Measurements from ENCODE around the gene PARD6G. TPM values are rescaled to one million over a fixed set of nuclear protein-coding genes. Genes with fewer than 3 reads are reported as not detected.
"Not testable (repeated sequence)": the region's sequence is repeated elsewhere in the genome, so short reads cannot be mapped to it uniquely, and the experiment has no call there.

The PARD6G gene
- total RNA-seq, result 10 to 100 TPM in 2 of 8 experiments, 1 to 10 TPM in 6; 2.3 to 13.7 (median 7.2) TPM

- Histone ChIP-seq H3K4me1 (replicated peaks in 1 of 2) (peaks cover 0 to 4% of the 10 kb centered on the region in 2 donors), H3K27ac (peak within 1 kb of the TSS in 1 of 2 donors; percentile 27), H3K4me3 (peak within 1 kb of the TSS; percentile 69 to 84 (median 82))
- in situ Hi-C loops (cut with MboI; ENCODE audit: low pct_unique_long_range_greater_than_20kb in 2 of 9, low sequenced_read_pairs in 9 of 9, unreplicated experiment in 9 of 9), result no loop called here
- WGBS, 10 experiments, result 0% methylated on average over 5 of the region's 60 CpGs; no CpG with 5 or more reads in 9 of the 10 experiments
- peak; percentile 70 to 86 (median 84) for ATAC-seq (replicated peaks in 6 of 8)
These were observed at the start of gene PARD6G for GRCh38 chr18:80247393-80247841. Gene PARD6G, minus strand, starts transcription at chr18:80247514. Its CDS starts 166 bp downstream, at chr18:80247348.

- Histone ChIP-seq H3K27ac (peak overlapping the region in 1 of 2 donors; percentile 93), H3K4me3 (peak overlapping the region in 2 of 5 donors; percentile 38 to 44)
- in situ Hi-C loops (cut with MboI; ENCODE audit: low pct_unique_long_range_greater_than_20kb in 2 of 9, low sequenced_read_pairs in 9 of 9, unreplicated experiment in 9 of 9); H3K4me1 ChIP-seq (replicated peaks in 1 of 2): not testable (repeated sequence)
- peak in 3 of 8 experiments; percentile 37 to 99 (median 99) for ATAC-seq (replicated peaks in 6 of 8)
- 20 to 89% (median 61%) methylated on average over 2 to 9 of the region's 91 CpGs; no CpG with 5 or more reads in 6 of the 10 experiments for WGBS, 10 experiments
These were observed 15.1 kb upstream of the PARD6G start for GRCh38 chr18:80262241-80263033.

GRCh38 chr18:80259610-80260009 lies 12.3 kb upstream of the PARD6G start:
- in situ Hi-C loops (cut with MboI; ENCODE audit: low pct_unique_long_range_greater_than_20kb in 2 of 9, low sequenced_read_pairs in 9 of 9, unreplicated experiment in 9 of 9), result no loop called here
- Histone ChIP-seq H3K4me3 (no peak overlapping the region), H3K27ac (no peak overlapping the region), H3K4me1 (replicated peaks in 1 of 2) (no peaks in the 10 kb centered on the region)
- ATAC-seq (replicated peaks in 6 of 8), result no peak
- 26 to 90% (median 66%) methylated on average over 2 to 3 of the region's 4 CpGs; no CpG with 5 or more reads in 4 of the 10 experiments for WGBS, 10 experiments

GRCh38 chr18:80258640-80259039 lies 11.3 kb upstream of the PARD6G start:
- H3K4me3 ChIP-seq, result no peak overlapping the region
- no peak overlapping the region for H3K27ac ChIP-seq
- ATAC-seq (replicated peaks in 6 of 8), result no peak
- in situ Hi-C loops (cut with MboI; ENCODE audit: low pct_unique_long_range_greater_than_20kb in 2 of 9, low sequenced_read_pairs in 9 of 9, unreplicated experiment in 9 of 9), result no loop called here
- 20 to 50% (median 40%) methylated on average over 1 of the region's 3 CpGs; no CpG with 5 or more reads in 7 of the 10 experiments for WGBS, 10 experiments
- no peaks in the 10 kb centered on the region for H3K4me1 ChIP-seq (replicated peaks in 1 of 2)

- WGBS, 10 experiments, result 0 to 69% (median 34%) methylated on average over 1 to 5 of the region's 12 CpGs
- H3K27ac ChIP-seq; H3K4me3 ChIP-seq; in situ Hi-C loops (cut with MboI; ENCODE audit: low pct_unique_long_range_greater_than_20kb in 2 of 9, low sequenced_read_pairs in 9 of 9, unreplicated experiment in 9 of 9); H3K4me1 ChIP-seq (replicated peaks in 1 of 2): not testable (repeated sequence)
- ATAC-seq (replicated peaks in 6 of 8), result peak in 4 of 8 experiments; percentile 25 to 72 (median 40)
These were observed 10.5 kb upstream of the PARD6G start for GRCh38 chr18:80257579-80258543.

GRCh38 chr18:80254971-80255500 lies 7.7 kb upstream of the PARD6G start:
- Histone ChIP-seq H3K27ac (no peak overlapping the region), H3K4me3 (no peak overlapping the region), H3K4me1 (replicated peaks in 1 of 2) (no peaks in the 10 kb centered on the region)
- in situ Hi-C loops (cut with MboI; ENCODE audit: low pct_unique_long_range_greater_than_20kb in 2 of 9, low sequenced_read_pairs in 9 of 9, unreplicated experiment in 9 of 9), result no loop called here
- WGBS, 10 experiments, result 0 to 100% (median 58%) methylated on average over 1 to 4 of the region's 6 CpGs; no CpG with 5 or more reads in 1 of the 10 experiments
- ATAC-seq (replicated peaks in 6 of 8), result no peak

GRCh38 chr18:80253871-80254492 lies 6.7 kb upstream of the PARD6G start:
- WGBS, 10 experiments, result 40 to 100% (median 88%) methylated on average over 1 to 2 of the region's 8 CpGs; no CpG with 5 or more reads in 6 of the 10 experiments

GRCh38 chr18:80253236-80253635 lies 5.9 kb upstream of the PARD6G start:
- in situ Hi-C loops (cut with MboI; ENCODE audit: low pct_unique_long_range_greater_than_20kb in 2 of 9, low sequenced_read_pairs in 9 of 9, unreplicated experiment in 9 of 9), result no loop called here
- no peak for ATAC-seq (replicated peaks in 6 of 8)
- no peaks in the 10 kb centered on the region for H3K4me1 ChIP-seq (replicated peaks in 1 of 2)
- H3K27ac ChIP-seq, result no peak overlapping the region
- WGBS, 10 experiments, result 43 to 100% (median 84%) methylated on average over 1 to 3 of the region's 8 CpGs; no CpG with 5 or more reads in 2 of the 10 experiments
- no peak overlapping the region for H3K4me3 ChIP-seq

More at GRCh38 chr18:80253871-80254492, 6.7 kb upstream of the PARD6G start:
- Histone ChIP-seq H3K4me1 (replicated peaks in 1 of 2) (no peaks in the 10 kb centered on the region), H3K27ac (no peak overlapping the region), H3K4me3 (no peak overlapping the region)
- ATAC-seq (replicated peaks in 6 of 8), result peak in 1 of 8 experiments; percentile 65
- in situ Hi-C loops (cut with MboI; ENCODE audit: low pct_unique_long_range_greater_than_20kb in 2 of 9, low sequenced_read_pairs in 9 of 9, unreplicated experiment in 9 of 9), result no loop called here

GRCh38 chr18:80252136-80252535 lies 4.8 kb upstream of the PARD6G start:
- Histone ChIP-seq H3K4me1 (replicated peaks in 1 of 2) (no peaks in the 10 kb centered on the region), H3K4me3 (no peak overlapping the region), H3K27ac (no peak overlapping the region)
- in situ Hi-C loops (cut with MboI; ENCODE audit: low pct_unique_long_range_greater_than_20kb in 2 of 9, low sequenced_read_pairs in 9 of 9, unreplicated experiment in 9 of 9), result no loop called here
- no peak for ATAC-seq (replicated peaks in 6 of 8)
- WGBS, 10 experiments, result 0 to 100% (median 73%) methylated on average over 1 to 5 of the region's 6 CpGs

- Histone ChIP-seq H3K4me1 (replicated peaks in 1 of 2) (no peaks in the 10 kb centered on the region), H3K4me3 (no peak overlapping the region), H3K27ac (no peak overlapping the region)
- 40 to 100% (median 82%) methylated on average over 1 to 4 of the region's 5 CpGs; no CpG with 5 or more reads in 1 of the 10 experiments for WGBS, 10 experiments
- ATAC-seq (replicated peaks in 6 of 8), result no peak
- in situ Hi-C loops (cut with MboI; ENCODE audit: low pct_unique_long_range_greater_than_20kb in 2 of 9, low sequenced_read_pairs in 9 of 9, unreplicated experiment in 9 of 9), result no loop called here
These were observed 4.4 kb upstream of the PARD6G start for GRCh38 chr18:80251700-80252099.

- H3K4me1 ChIP-seq (replicated peaks in 1 of 2), result no peaks in the 10 kb centered on the region
- no peak overlapping the region for H3K27ac ChIP-seq
- in situ Hi-C loops (cut with MboI; ENCODE audit: low pct_unique_long_range_greater_than_20kb in 2 of 9, low sequenced_read_pairs in 9 of 9, unreplicated experiment in 9 of 9), result no loop called here
- WGBS, 10 experiments, result 0 to 85% (median 56%) methylated on average over 2 to 6 of the region's 6 CpGs
- no peak for ATAC-seq (replicated peaks in 6 of 8)
- H3K4me3 ChIP-seq, result no peak overlapping the region
These were observed 3.5 kb upstream of the PARD6G start for GRCh38 chr18:80250740-80251364.
